AG09319 (cell line): ENCODE data around the gene MC1R.
A peak's percentile ranks its signal among the peaks of the same experiment; 100 is the strongest.

Experiments used
- DNase-seq: peaks from one replicate; pipeline ENCODE4 v3.0.0-alpha.2; 2010; ENCODE audit warnings: low read depth; ENCODE audit errors: extremely low read depth
- CTCF ChIP-seq: IDR thresholded peaks from 2 replicates; pipeline ENCODE4 v1.5.1; 2011; ENCODE audit warnings: low read depth, mild to moderate bottlenecking, inconsistent platforms, low read length, moderate library complexity

The MC1R gene

GRCh38 chr16:89905511-89906139 is 13.0 kb upstream of the MC1R start:
- no peak for DNase-seq

GRCh38 chr16:89906140-89907025 is 12.3 kb upstream of the MC1R start:
- no peak for TF ChIP-seq CTCF

More at GRCh38 chr16:89905511-89906139, 13.0 kb upstream of the MC1R start:
- TF ChIP-seq CTCF = no peak

GRCh38 chr16:89907055-89907814 is 11.4 kb upstream of the MC1R start:
- no peak for DNase-seq

More at GRCh38 chr16:89906140-89907025, 12.3 kb upstream of the MC1R start:
- no peak for DNase-seq

GRCh38 chr16:89908236-89908635 is 10.4 kb upstream of the MC1R start:
- no peak for DNase-seq
- no peak for TF ChIP-seq CTCF

More at GRCh38 chr16:89907055-89907814, 11.4 kb upstream of the MC1R start:
- no peak for TF ChIP-seq CTCF

GRCh38 chr16:89909777-89910716 is 8.6 kb upstream of the MC1R start:
- DNase-seq = no peak
- peak; percentile 83 for TF ChIP-seq CTCF

- no peak for TF ChIP-seq CTCF
- no peak for DNase-seq
Measured at GRCh38 chr16:89910717-89911354, 7.8 kb upstream of the MC1R start.
